Left lobe of liver (tissue), 2 donors: ENCODE results near the gene FAM53B. TPM values are rescaled to one million over a fixed set of nuclear protein-coding genes. Genes with fewer than 3 reads are reported as not detected.
"Not testable (repeated sequence)": the region's sequence is repeated elsewhere in the genome, so short reads cannot be mapped to it uniquely, and the experiment has no call there.

Experiments used
- ATAC-seq: fragments of 200-7000 bp; cut with Tn5 transposase; one replicate; pipeline ENCODE4 v1.9.1; 2020; ENCODE audit warnings: mild to moderate bottlenecking, moderate library complexity
- DNase-seq: peaks from one replicate; pipeline ENCODE4 v3.0.0-alpha.2; 2020; ENCODE audit warnings: low spot score
- total RNA-seq: library from RNA; stranded (reverse); gene quantifications from one replicate; pipeline ENCODE4 v1.2.1, GENCODE V29; 2021
- donor health status: DM: no; HTN: no; CAD: no; lungs with moderate emphysema.
- donor health status: DM: no; HTN: yes; CAD: no.

FAM53B gene
- total RNA-seq, 1 donor from 2014 or later, result 5.7 TPM

DNA sequence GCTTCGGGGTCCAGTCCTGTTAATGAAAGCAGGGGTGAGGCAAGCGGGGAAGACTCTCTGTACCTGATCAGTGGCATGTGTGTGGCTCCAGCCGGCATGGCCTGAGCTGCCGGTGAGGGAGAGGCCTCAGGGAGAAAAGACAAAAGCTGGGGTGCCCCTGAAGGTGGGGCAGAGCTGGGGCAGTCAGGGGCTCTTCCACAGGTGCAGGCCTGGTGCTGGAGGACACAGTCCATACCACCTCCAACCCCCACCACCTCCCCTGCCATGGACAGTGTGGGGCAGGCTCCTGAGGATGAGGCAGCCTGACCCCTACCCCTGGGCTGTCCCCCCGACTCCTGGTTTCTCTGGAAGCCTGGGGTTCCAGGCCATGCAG is 153.1 kb downstream of the FAM53B start:
- no peak for DNase-seq
- ATAC-seq, result no peak

DNA sequence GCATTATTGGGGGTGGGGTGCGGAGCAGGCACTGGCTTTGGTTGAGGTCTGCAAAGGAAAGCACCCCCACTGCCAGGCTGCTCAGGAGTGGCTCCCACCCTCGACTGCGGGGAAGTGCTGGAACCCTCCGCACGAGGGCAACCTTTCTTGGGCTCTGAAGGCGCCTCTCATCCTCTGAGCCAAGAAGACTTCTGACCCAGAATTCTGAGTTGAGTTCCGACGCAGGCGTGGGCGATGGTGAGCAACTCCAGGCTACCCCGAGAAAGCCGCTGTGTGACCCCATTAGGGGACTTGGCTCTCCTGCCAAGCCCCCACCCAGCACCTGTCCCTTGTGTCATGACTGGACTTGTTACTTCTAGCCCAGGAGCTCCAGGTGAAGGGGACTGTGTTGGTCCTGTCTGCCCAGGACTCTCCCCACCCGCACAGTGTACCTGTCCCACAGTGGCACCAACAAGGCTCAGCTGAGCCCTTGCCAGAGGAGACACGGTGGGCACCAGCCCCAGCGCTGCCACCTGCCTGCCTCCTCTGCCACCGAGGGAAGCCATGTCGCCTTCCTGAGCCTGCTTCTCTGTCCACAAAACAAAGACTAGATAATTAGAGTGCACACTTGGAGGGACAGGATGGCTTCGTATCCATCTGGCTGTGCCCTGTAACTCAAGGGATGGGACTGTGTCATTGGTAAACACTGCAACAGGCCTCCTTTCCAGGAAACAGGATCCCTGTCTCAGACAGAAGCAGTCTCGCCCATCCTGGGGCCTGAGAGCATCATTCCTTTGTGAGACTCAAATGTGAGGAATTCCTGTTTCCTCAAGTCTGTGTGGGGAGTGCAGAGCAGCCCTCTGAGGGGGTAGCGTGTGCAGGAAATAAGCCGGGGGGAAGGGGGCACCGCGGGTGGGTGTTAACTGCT is 153.7 kb downstream of the FAM53B start:
- ATAC-seq (no peak), DNase-seq (no peak)

DNA sequence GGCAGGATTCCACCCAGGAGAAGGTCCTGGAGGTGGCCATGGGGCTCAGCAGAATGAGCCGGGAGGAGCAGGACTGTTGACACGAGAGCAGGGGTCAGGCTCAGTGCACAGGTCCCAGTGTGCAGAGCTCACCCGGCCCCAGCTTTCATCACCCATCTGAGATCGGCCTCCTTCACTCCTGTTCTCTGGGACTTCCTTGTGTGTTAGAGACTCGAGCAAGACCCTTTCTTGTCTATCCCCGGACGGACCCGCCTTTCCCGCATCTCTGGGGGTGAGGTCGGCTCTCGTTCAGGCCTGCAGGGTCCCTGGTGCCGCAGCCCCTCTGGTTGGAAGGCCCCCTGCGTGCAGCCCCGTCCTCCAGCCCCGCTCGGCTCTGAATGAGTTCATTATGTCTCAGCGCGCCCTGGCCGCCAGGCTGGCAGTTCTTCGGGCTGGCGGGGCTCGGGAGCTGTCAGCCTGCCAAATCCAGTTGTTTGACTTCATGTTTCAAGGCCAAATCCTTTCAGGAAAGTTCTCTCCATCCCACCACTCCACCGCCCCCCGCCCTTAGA is 154.6 kb downstream of the FAM53B start:
- DNase-seq (no peak), ATAC-seq (peak; percentile 14)

DNA sequence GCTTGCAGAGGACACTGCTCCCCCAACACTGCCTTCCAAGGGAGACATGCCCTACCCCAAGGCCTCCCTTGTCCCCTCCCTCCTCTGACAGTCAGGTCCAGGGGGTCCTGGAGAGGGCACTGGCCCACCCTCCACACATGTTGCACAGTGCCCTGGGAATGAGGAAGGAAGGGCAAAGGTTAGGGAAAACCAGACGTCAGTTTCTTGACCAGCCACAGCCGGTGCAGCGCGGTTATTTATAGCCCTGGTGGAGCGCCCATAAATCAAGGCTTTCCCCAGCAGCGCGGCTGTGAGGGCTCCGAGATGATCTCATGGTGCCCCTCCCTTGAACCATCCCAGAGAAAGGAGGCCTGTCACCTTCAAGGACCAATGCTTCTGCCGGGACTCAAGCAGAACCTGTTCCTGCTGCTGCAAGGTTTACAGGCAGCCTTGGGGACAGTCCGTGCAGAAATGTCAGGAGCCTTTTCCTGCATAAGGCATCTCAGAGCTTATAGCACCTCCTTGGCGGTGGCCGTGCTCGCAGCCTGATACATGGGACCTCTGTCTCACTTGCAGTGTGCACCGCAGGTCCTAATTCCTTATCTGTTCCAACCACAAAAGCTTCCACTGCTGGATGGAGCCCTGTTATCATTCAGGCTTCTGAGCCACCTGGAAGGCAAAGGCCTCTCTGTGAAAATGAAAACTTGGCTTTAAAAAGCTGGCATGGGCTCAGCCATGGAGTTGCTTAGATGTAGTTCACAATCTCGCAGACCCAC is 155.3 kb downstream of the FAM53B start:
- DNase-seq (no peak), ATAC-seq (peak; percentile 32)

DNA sequence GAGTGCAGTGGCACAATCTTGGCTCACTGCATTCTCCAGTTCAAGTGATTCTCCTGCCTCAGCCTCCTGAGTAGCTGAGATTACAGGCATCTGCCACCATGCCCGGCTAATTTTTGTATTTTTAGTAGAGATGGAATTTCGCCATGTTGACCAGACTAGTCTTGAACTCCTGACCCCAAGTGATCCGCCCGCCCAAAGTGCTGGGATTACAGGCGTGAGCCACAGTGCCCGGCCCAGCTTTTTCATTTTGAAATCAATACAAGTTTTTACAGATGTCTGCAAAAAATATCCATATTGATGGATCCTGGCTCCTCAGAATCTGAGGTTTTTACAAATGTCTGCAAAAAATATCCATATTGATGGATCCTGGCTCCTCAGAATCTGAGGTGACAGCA is 155.8 kb downstream of the FAM53B start:
- DNase-seq, ATAC-seq: not testable (repeated sequence)

DNA sequence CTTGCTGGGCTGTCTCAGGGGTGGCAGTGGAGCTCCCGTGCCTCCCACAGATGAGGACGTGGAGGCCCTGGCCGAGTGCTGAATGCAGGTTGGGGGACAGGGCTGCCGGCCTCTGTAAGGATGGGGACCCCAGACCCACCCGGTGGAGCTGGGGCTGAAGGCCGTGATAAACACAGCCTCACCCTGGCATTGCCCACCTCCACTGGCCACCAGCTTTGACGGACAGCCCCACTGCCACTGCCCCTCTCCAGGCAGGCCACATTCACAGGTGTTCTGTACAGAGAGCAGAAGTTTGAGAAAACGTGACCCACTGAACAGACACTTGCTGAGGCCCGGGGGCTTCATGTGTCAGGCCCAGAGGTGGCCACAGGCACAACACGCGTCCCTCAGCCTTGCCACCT is 156.4 kb downstream of the FAM53B start:
- ATAC-seq (no peak), DNase-seq (no peak)

- ATAC-seq (no peak), DNase-seq (no peak)
Measured at GRCh38 chr10:124586142-124586541, 158.0 kb downstream of the FAM53B start.

DNA sequence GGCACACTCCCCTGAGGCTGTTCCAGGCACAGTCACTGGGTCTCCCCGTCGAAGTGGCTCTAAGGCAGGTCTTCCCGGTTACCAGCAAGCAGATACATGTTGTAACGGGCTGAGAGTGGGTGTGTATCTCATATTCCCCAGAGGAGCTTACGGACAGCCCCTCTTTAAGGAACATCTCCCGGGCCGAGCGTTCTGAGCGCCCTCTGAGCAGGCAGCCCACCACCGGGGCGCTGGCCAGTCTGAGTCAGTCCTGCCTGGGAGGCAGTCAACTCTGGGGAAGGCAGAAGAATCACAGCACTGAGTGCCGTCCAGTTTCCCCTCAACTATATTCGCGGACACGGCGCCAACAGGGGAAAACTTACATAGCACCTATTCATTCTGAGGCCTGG is 165.2 kb downstream of the FAM53B start:
- ATAC-seq (no peak), DNase-seq (no peak)

DNA sequence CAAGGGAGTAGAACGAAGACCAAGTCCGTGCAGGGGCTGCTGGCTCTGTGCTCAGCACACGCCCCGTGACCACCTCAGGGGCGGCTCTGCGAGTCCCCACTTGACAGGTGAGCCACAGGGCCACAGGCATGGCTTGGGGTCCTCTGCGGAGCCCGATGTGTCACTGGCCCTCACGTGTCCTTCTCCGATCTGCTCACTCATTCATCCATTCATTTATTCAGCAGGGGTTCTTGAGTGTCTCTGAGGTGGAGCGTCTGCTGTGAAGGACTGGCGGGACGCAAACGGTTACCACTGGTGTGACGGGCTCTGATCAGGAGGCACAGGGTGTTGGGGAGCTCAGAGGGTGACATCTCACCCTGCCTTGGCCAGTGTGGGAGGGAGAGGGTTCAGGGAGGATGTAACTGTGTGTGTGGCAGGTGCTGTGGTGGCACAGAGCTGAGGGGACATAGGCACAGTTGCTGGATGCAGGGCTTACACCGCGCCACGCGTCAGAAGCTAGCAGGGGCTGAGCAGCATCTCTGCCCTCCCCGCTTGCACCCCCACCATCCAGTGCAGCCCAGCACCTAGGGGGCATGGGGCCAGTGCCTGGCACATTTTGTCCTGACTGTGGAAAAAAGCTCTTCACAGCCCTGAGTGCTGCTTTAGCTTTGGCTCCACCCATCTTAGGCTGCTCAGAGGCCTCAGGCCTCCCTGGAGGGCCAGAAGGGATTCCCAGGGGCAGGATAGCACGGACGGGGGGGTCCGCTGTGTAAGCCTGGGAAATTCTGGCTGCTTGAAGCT is 165.8 kb downstream of the FAM53B start:
- ATAC-seq, result no peak
- DNase-seq, result no peak

DNA sequence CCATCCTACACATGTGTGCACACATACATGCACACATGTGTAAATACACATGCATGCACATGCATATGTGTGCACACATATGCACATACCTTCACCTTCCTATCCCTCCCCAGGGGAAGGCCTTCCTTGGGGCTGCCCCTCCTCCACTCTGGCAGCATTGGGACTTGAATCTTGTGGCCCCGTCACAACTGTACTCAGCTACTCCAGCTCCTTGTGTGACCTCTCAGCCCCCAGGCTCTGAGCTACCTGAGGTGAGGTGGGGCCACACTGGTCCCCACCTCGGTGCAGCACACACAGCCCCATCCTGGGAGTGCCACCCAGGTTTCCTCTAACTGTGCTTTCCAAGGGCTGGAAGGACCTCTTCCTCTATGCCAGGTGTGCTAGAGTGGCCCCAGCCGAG is 166.5 kb downstream of the FAM53B start:
- DNase-seq (no peak), ATAC-seq (no peak)

DNA sequence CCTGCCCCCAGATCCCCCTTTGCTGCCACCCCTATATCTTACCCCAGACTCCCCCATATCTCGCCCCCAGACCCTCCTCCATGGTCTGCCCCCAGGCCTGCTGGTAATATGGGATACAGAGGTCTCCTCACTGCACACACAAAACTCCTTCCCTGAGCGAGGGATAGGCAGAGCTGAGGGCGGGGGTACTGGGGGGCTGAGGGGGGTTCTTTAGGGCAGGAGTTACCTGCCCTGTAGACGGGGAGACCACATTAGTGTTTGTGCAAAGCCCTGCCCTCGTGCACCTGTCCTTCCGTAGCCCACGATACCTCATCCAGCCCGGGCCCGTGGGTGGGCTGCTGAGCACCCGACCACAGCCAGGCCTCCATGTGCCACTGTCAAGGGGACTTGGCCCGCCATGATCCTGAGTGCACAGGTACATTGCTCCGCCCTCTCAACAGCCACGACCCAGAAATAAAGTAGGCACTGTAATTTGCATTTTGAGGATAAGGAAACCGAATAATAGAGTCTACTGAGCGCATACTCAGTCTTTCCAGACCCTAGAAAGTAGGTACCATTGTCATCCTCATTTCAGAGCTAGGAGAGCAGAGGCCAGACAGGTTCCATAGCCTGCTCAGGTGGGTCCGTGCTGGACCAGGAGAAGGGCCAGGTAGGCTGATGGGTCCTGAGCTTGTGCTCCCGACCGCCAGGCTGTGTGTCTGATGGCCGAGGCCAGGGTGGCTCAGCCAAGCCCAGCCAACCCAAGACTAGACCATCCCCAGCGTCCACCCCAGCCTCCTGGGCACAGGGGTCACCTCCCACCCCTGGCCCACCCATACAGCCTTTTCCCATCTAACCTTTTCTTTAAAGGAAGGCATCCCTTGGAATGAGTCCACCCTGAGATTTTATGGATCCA is 167.4 kb downstream of the FAM53B start:
- DNase-seq, result no peak
- no peak for ATAC-seq

DNA sequence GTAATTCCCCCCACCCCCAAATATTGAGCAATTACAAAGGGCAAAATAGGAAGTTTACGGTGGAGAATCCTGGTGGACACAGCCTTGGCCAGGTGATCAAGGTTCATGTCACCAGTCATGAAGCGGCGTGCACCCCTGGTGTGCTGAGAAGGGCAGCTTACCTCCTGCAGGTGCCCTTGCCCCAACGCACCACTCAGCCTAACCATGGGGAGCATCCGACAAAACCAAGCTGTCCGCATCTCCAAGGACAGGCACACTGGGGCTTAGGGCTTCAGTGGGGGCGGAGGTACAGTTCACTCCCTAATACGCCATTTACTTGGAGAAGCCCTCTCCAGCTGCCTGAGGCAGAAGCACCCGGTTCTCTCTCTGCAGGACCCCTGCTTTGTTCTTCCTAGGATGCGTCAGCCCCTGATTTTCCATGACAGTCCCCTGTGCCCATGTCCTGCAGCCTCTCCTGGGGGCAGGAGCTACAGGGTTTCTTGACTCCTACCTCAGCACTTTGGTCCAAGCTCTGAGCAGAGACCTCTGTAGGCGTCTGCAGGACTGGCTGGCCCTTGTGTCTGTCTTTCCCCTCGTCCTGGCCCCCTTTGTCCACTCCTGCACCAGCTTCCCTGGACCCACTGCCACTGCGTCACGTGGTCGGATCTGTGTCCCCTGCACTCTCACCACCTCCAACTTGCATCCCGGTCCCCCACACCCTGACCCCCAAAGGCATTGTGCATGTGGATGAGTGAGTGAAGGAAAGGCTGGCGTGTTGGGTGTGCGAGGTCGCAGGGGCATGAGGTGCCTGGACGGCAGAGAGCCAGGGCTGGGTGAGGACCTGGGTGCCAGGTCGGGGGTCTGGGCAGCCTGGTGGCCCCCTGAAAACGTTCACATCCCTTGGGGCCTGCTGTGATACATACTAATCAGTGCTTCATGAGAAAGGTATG is 168.8 kb downstream of the FAM53B start:
- no peak for ATAC-seq
- DNase-seq, result no peak

DNA sequence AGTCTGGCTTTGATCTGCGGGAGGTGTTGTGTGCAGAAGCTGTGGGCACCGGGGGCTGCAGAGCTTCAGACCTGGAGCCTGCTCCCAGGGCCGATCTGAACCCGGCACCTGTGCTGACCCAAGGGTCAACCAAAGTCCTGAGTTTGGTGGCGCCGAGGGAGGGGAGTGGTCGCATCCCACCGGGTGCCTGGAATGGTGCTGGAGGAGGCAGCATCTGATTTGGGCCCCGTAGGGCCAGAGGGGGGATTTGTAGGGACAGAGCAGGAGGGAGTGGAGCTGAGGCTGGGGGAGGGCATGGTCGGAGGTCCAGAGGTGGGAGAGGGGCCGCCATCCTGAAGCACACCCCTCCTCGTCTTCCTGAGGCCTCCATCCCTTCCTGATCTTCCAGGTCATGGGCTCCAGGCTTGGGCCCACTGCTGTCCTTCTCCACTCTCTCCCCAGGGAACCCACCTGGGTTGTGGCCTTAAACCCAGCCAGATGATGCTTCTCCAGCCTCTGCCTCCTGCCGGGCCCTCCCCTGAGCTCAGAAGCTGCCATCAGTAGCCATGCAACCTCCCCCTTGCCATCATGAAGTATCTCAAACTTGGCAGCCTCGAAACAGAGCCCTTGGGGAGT is 169.6 kb downstream of the FAM53B start:
- ATAC-seq, result no peak
- DNase-seq, result no peak

- DNase-seq, result no peak
- ATAC-seq, result no peak
Measured at GRCh38 chr10:124573726-124574455, 170.3 kb downstream of the FAM53B start.

DNA sequence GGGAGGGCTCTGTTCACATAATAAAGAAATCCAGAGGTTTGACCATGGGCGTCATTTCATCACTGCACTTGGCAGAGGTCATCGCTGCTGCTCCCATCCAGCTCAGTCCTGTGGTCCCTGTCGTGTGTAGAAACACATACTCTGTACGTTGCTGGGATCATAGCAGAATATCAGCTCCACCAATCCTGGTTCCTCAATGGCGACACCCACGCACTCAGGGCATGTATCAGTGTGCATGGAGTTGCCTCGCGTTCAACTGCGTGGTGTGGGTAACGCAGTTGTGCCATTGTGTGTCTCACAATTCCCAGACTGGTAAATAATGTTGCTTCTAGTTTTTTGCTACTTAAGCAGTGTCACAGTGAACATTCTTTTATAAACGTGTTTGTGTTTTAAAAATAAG is 171.4 kb downstream of the FAM53B start:
- DNase-seq (no peak), ATAC-seq (no peak)

DNA sequence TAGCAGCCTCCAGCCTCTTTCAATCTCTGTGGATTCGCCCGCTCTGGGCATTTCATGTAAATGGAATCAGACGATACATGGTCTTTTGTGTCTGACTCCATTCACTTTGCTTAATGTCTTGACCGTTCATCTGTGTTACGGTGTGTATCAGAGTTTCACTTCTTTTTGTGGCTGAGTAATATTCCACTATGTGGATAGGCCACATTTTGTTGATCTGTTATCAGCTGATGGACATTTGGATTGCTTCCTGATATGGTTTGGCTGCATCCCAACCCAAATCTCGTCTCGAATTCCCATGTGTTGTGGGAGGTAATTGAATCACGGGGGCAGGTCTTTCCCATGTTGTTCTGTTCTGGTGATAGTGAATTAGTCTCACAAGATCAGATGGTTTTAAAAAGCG is 173.5 kb downstream of the FAM53B start:
- DNase-seq (no peak), ATAC-seq (no peak)

DNA sequence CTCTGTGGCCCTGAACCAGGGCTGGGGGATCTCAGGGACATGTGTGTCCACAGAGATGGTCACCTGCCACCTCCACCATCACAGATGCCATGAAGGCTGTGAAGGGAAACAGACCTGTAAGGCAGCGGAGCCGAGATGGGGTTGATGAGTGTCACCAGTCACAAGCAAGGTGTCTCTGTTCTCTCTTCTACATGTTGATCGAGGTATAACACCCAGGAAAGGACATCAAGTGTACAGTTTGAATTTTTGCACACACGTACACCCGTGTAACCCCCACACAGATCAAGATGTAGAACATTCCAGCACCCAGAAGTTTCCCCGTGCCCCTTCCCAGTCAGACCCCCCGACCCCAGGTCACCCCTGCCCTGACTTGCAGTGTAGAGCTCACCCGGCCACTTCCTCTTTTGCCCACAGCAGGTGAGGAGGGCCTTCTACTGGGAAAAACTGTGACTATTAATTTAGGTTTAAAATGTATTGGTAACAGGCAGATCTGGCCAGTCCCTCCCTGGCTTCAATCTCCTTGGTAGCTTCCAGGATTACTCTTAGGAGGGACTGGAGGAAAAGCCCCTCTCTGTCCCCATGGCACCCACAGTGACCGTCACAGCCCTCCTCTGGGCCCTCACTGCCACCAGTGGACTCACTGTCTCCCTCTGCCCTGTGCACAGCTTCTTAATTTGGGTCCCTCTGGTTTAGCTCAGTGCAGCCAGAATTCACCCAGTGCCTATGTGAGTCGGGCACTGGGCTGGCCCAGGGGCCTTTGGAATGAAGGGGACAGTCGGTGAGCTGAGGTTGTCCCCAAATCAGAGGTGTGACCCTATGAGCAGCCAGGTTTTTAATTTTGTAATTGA is 174.3 kb downstream of the FAM53B start:
- DNase-seq (no peak), ATAC-seq (no peak)
